Body of pancreas (tissue), 4 donors: ENCODE measurements around the gene GPR42.

Experiments
- CTCF ChIP-seq, 7 experiments: fragments of 450-650 bp in 4 of 7; fragments of 200-600 bp in 3 of 7; sonication (generic) in 3 of 7; IDR thresholded peaks; one replicate each; pipeline ENCODE4 v1.5.1; 2016 to 2019; ENCODE audit warnings: antibody characterized with exemption in 7 of 7
- POLR2A ChIP-seq, 3 donors: fragments of 450-650 bp; IDR thresholded peaks; one replicate each; pipeline ENCODE4 v1.6.1; 2016; ENCODE audit warnings: antibody characterized with exemption in 3 of 3, mild to moderate bottlenecking in 2 of 3

- no peak for TF ChIP-seq CTCF (IDR thresholded peaks at IDR 0.05)
- TF ChIP-seq POLR2A (IDR thresholded peaks at IDR 0.05) = no peak
These were observed 42.0 kb upstream of the GPR42 start, which contains the start of gene CD22 for GRCh38 chr19:35328851-35329285.
